ENCODE data around the gene KIF3B. TPM values are rescaled to one million over a fixed set of nuclear protein-coding genes. Genes with fewer than 3 reads are reported as not detected.
"Not testable (repeated sequence)": the region's sequence is repeated elsewhere in the genome, so short reads cannot be mapped to it uniquely, and the experiment has no call there.

Gene KIF3B
- total RNA-seq, 2 experiments from 2014 or later: 8.2 to 25.2 TPM

- Histone ChIP-seq H3K4me1 (ENCODE audit: insufficient read depth, low read length, poor library complexity, severe bottlenecking) (no peaks in the 10 kb centered on the region), H3K27ac (ENCODE audit: low read depth, low read length, poor library complexity, severe bottlenecking) (no peak overlapping the region), H3K4me3 (ENCODE audit: low read depth, low read length, poor library complexity, severe bottlenecking) (no peak overlapping the region), H3K79me2 (ENCODE audit: insufficient read depth, low read depth, low read length) (no peaks in the 10 kb centered on the region), H4K20me1 (ENCODE audit: insufficient read depth, low read length) (no peaks in the 10 kb centered on the region), H2AFZ (ENCODE audit: low read length) (no peak overlapping the region), H3K9me2 (ENCODE audit: insufficient read depth, low read length) (no peaks in the 10 kb centered on the region), H3K9me3 (ENCODE audit: low read length) (no peaks in the 10 kb centered on the region), H3K36me3 (ENCODE audit: insufficient read depth, low read length) (peaks cover 56% of the 10 kb centered on the region), H3K4me2 (ENCODE audit: low read length) (no peak overlapping the region)
- no peak for DNase-seq (ENCODE audit: low spot score)
- no TSS peak for BruUV-seq (replicated peaks)
- CTCF ChIA-PET (ENCODE audit: unreplicated experiment): no interaction called here
- intact Hi-C loops (cut with micrococcal nuclease; ENCODE audit: unreplicated experiment): no loop called here
- no peak for TF ChIP-seq EZH2phosphoT487 (IDR thresholded peaks at IDR 0.05; ENCODE audit: borderline replicate concordance, low read depth, low read length)
- POLR2A ChIA-PET: interaction anchor here (0.7 kb wide), 1 partner anchor 70 kb away, joined by 4 read pairs; no protein-coding TSS in a partner anchor
These were observed 43.9 kb downstream of the KIF3B start for GRCh38 chr20:32321390-32321789.

GRCh38 chr20:32322260-32322659 lies 44.8 kb downstream of the KIF3B start:
- H3K4me3 ChIP-seq (ENCODE audit: low read depth, low read length, poor library complexity, severe bottlenecking); CTCF ChIA-PET (ENCODE audit: unreplicated experiment); POLR2A ChIA-PET; BruUV-seq (replicated peaks); H3K9me3 ChIP-seq (ENCODE audit: low read length); H2AFZ ChIP-seq (ENCODE audit: low read length); H3K27ac ChIP-seq (ENCODE audit: low read depth, low read length, poor library complexity, severe bottlenecking); H3K4me1 ChIP-seq (ENCODE audit: insufficient read depth, low read length, poor library complexity, severe bottlenecking); H3K4me2 ChIP-seq (ENCODE audit: low read length); H3K9me2 ChIP-seq (ENCODE audit: insufficient read depth, low read length); H4K20me1 ChIP-seq (ENCODE audit: insufficient read depth, low read length); DNase-seq (ENCODE audit: low spot score); H3K79me2 ChIP-seq (ENCODE audit: insufficient read depth, low read depth, low read length); intact Hi-C loops (cut with micrococcal nuclease; ENCODE audit: unreplicated experiment): not testable (repeated sequence)
- peaks cover 56% of the 10 kb centered on the region for H3K36me3 ChIP-seq (ENCODE audit: insufficient read depth, low read length)

GRCh38 chr20:32323761-32324160 lies 46.3 kb downstream of the KIF3B start:
- DNase-seq (ENCODE audit: low spot score); H3K4me3 ChIP-seq (ENCODE audit: low read depth, low read length, poor library complexity, severe bottlenecking); intact Hi-C loops (cut with micrococcal nuclease; ENCODE audit: unreplicated experiment); H3K9me3 ChIP-seq (ENCODE audit: low read length); H3K4me2 ChIP-seq (ENCODE audit: low read length); CTCF ChIA-PET (ENCODE audit: unreplicated experiment); H4K20me1 ChIP-seq (ENCODE audit: insufficient read depth, low read length); BruUV-seq (replicated peaks); H2AFZ ChIP-seq (ENCODE audit: low read length); H3K27ac ChIP-seq (ENCODE audit: low read depth, low read length, poor library complexity, severe bottlenecking); H3K79me2 ChIP-seq (ENCODE audit: insufficient read depth, low read depth, low read length); H3K4me1 ChIP-seq (ENCODE audit: insufficient read depth, low read length, poor library complexity, severe bottlenecking); H3K9me2 ChIP-seq (ENCODE audit: insufficient read depth, low read length): not testable (repeated sequence)
- peaks cover 52% of the 10 kb centered on the region for H3K36me3 ChIP-seq (ENCODE audit: insufficient read depth, low read length)
- POLR2A ChIA-PET: interaction anchor here (0.6 kb wide), 2 partner anchors 87 to 295 kb away, joined by 3 read pairs; no protein-coding TSS in a partner anchor

DNA sequence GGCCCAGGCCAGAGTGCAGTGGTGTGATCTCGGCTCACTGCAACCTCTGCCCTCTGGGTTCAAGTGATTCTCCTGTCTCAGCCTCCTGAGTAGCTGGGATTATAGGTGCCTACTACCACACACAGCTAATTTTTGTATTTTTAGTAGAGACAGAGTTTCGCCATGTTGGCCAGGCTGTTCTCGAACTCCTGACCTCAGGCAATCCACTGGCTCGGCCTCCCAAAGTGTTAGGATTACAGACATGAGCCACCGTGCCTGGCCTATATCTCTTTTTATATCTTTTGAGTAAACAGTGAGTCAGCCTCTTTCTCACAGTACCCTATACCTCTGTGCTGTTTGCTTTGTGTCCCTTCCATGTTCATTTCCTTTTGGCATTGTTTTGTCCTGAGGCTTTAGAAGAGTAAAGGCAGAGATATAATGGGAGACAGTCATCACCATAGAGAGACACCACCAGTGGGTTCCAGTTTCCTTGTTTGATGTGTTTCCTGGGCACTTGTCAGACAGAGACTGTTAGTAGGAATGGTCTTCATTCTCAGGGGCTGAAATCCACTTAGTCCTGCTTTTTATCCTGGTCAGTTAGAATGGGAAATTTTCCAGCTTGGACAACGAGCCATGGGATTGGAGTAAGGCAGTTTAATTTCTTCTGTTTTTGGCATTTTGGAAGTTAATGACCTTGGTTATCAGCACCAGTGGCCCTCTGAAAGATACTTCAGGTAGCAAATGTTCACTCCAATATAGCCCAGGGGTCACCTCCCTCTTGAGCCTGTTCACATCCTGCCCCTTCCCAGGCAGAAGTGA lies 48.5 kb downstream of the KIF3B start:
- H3K9me3 ChIP-seq (ENCODE audit: low read length): no peaks in the 10 kb centered on the region
- ChIA-PET CTCF (ENCODE audit: unreplicated experiment) (no interaction called here), POLR2A (interaction anchor here (0.6 to 0.7 kb wide), 2 partner anchors 65 to 75 kb away, joined by 3 read pairs; no protein-coding TSS in a partner anchor)
- H3K27ac ChIP-seq (ENCODE audit: low read depth, low read length, poor library complexity, severe bottlenecking): no peak overlapping the region
- peaks cover 52% of the 10 kb centered on the region for H3K36me3 ChIP-seq (ENCODE audit: insufficient read depth, low read length)
- TF ChIP-seq EZH2phosphoT487 (IDR thresholded peaks at IDR 0.05; ENCODE audit: borderline replicate concordance, low read depth, low read length) (no peak), CTCF (conservative IDR thresholded peaks at IDR 0.05; ENCODE audit: low read length) (no peak)
- H3K4me3 ChIP-seq (ENCODE audit: low read depth, low read length, poor library complexity, severe bottlenecking): no peak overlapping the region
- no peaks in the 10 kb centered on the region for H4K20me1 ChIP-seq (ENCODE audit: insufficient read depth, low read length)
- no peaks in the 10 kb centered on the region for H3K79me2 ChIP-seq (ENCODE audit: insufficient read depth, low read depth, low read length)
- H2AFZ ChIP-seq (ENCODE audit: low read length): no peak overlapping the region
- DNase-seq (ENCODE audit: low spot score): no peak
- no peaks in the 10 kb centered on the region for H3K9me2 ChIP-seq (ENCODE audit: insufficient read depth, low read length)
- intact Hi-C loops (cut with micrococcal nuclease; ENCODE audit: unreplicated experiment): no loop called here
- no peak overlapping the region for H3K4me2 ChIP-seq (ENCODE audit: low read length)
- no peaks in the 10 kb centered on the region for H3K4me1 ChIP-seq (ENCODE audit: insufficient read depth, low read length, poor library complexity, severe bottlenecking)
- BruUV-seq (replicated peaks): no TSS peak
